Erythroblast (primary cell): Measurements from ENCODE around the gene TTC39A.

Experiments
- GATA1 ChIP-seq: IDR thresholded peaks from 2 replicates; pipeline ENCODE4 v1.6.1; 2011; ENCODE audit warnings: low read depth, mild to moderate bottlenecking, control low read depth, low read length, moderate library complexity
- POLR2A ChIP-seq: IDR thresholded peaks from 2 replicates; pipeline ENCODE4 v1.6.1; 2011; ENCODE audit warnings: mild to moderate bottlenecking, low read length

DNA sequence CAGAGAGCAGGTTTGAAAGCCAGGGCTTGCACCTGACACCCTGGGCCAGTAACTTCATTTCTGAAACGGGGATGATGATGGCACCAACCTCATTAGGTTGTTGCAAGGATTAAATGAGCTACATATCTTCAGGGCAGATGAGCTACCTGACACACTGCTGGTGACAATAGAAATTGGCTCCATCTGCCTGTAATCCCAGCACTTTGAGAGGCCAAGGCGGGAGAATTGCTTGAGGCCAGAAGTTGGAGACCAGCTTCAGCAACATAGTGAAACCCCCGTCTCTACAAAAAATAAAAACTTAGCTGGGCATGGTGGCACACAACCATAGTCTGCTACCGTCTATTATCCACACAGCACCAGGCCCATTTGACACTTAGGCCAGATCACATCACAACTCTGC lies 6.3 kb upstream of the TTC39A start:
- TF ChIP-seq POLR2A: no peak
- no peak for TF ChIP-seq GATA1
